Neural crest cell (in vitro differentiated cells): Measurements from ENCODE around the gene FNDC10. TPM values are rescaled to one million over a fixed set of nuclear protein-coding genes. Genes with fewer than 3 reads are reported as not detected.

Experiments
- DNase-seq: peaks from one replicate; pipeline ENCODE4 v3.0.0; 2021; ENCODE audit warnings: low read depth, mixed read lengths, low spot score
- H3K27ac Mint-ChIP-seq: one replicate; pipeline ENCODE4 v1.8.0; 2021; ENCODE audit warnings: mild to moderate bottlenecking, mixed read lengths; ENCODE audit not compliant: unreplicated experiment
- H3K27me3 Mint-ChIP-seq: 2 replicates; pipeline ENCODE4 v1.8.0; 2021; ENCODE audit warnings: low read depth, mild to moderate bottlenecking, mixed read lengths
- H3K36me3 Mint-ChIP-seq: 2 replicates; pipeline ENCODE4 v1.8.0; 2021; ENCODE audit warnings: low read depth, mild to moderate bottlenecking, mixed read lengths
- H3K4me1 Mint-ChIP-seq: 2 replicates; pipeline ENCODE4 v1.8.0; 2021; ENCODE audit warnings: mixed read lengths
- H3K4me3 Mint-ChIP-seq: one replicate; pipeline ENCODE4 v1.8.0; 2021; ENCODE audit warnings: mild to moderate bottlenecking, mixed read lengths
- H3K9me3 Mint-ChIP-seq: 2 replicates; pipeline ENCODE4 v1.8.0; 2021; ENCODE audit warnings: mixed read lengths
- CTCF ChIP-seq: fragments of 200-600 bp; sonication (generic); conservative IDR thresholded peaks from 2 replicates; pipeline ENCODE4 v1.5.0; 2021; ENCODE audit warnings: antibody characterized with exemption, mild to moderate bottlenecking
- total RNA-seq: library from RNA; stranded (reverse); gene quantifications from 2 replicates; pipeline ENCODE4 v1.2.1, GENCODE V29; 2021

FNDC10 gene
- total RNA-seq, 1 donor from 2014 or later: 14.3 TPM

- TF ChIP-seq CTCF: no peak
- no peak for DNase-seq
- no peaks in the 10 kb centered on the region for H3K9me3 Mint-ChIP-seq
- peaks cover 11% of the 10 kb centered on the region for H3K27me3 Mint-ChIP-seq
- no peaks in the 10 kb centered on the region for H3K36me3 Mint-ChIP-seq
- no peak overlapping the region for H3K4me3 Mint-ChIP-seq
- H3K4me1 Mint-ChIP-seq: no peaks in the 10 kb centered on the region
- H3K27ac Mint-ChIP-seq: no peak overlapping the region
Observed at GRCh38 chr1:1628754-1629429, 29.0 kb upstream of the FNDC10 start.

GRCh38 chr1:1627829-1628753 lies 28.2 kb upstream of the FNDC10 start:
- Mint-ChIP-seq H3K9me3 (no peaks in the 10 kb centered on the region), H3K4me3 (no peak overlapping the region)
- DNase-seq: no peak

GRCh38 chr1:1627261-1627828 lies 27.4 kb upstream of the FNDC10 start:
- DNase-seq: no peak
- no peak overlapping the region for H3K27ac Mint-ChIP-seq
- H3K4me3 Mint-ChIP-seq: no peak overlapping the region

More at GRCh38 chr1:1627829-1628753, 28.2 kb upstream of the FNDC10 start:
- H3K27ac Mint-ChIP-seq: no peak overlapping the region
- H3K4me1 Mint-ChIP-seq: no peaks in the 10 kb centered on the region
- no peaks in the 10 kb centered on the region for H3K36me3 Mint-ChIP-seq
- peaks cover 11% of the 10 kb centered on the region for H3K27me3 Mint-ChIP-seq
- TF ChIP-seq CTCF: no peak

GRCh38 chr1:1626207-1627141 lies 26.5 kb upstream of the FNDC10 start:
- Mint-ChIP-seq H3K36me3 (no peaks in the 10 kb centered on the region), H3K27me3 (peaks cover 6% of the 10 kb centered on the region), H3K9me3 (no peaks in the 10 kb centered on the region), H3K4me3 (no peak overlapping the region), H3K27ac (no peak overlapping the region), H3K4me1 (no peaks in the 10 kb centered on the region)
- no peak for TF ChIP-seq CTCF
- no peak for DNase-seq

More at GRCh38 chr1:1627261-1627828, 27.4 kb upstream of the FNDC10 start:
- Mint-ChIP-seq H3K27me3 (peaks cover 11% of the 10 kb centered on the region), H3K36me3 (no peaks in the 10 kb centered on the region), H3K4me1 (no peaks in the 10 kb centered on the region), H3K9me3 (no peaks in the 10 kb centered on the region)
- TF ChIP-seq CTCF: no peak

DNA sequence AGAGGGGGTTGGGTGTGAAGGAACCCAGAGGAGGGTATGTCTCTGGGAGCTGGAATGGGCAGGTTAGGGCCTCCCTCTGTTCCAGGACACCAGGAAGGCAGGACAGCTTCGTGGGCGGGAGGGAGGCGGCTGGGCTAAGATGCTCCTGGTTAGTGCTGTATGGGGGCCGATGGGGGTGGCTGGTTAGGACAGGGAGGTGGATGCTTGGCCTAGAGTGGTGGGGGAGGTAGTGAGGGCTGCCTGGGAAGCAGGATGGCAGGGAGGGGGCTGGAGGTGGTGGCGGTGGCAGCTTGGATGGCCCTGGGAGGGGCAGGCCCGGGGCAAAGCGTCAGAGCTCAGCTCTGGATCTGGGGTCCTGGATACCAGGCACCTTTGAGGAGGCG lies 25.9 kb upstream of the FNDC10 start:
- no peak overlapping the region for H3K27ac Mint-ChIP-seq
- TF ChIP-seq CTCF: no peak
- no peak overlapping the region for H3K4me3 Mint-ChIP-seq
- H3K9me3 Mint-ChIP-seq: no peaks in the 10 kb centered on the region
- DNase-seq: no peak
- peaks cover 3% of the 10 kb centered on the region for H3K27me3 Mint-ChIP-seq
- no peaks in the 10 kb centered on the region for H3K36me3 Mint-ChIP-seq
- no peaks in the 10 kb centered on the region for H3K4me1 Mint-ChIP-seq
